Subcutaneous adipose tissue (tissue), 4 donors: ENCODE data around the gene PLA2G4D. TPM values are rescaled to one million over a fixed set of nuclear protein-coding genes. Genes with fewer than 3 reads are reported as not detected.

Experiments used
- CTCF ChIP-seq: fragments of 450-650 bp; IDR thresholded peaks from one replicate; pipeline ENCODE4 v1.5.1; 2016; ENCODE audit warnings: low read depth, mild to moderate bottlenecking, control low read depth, antibody characterized with exemption, moderate library complexity
- total RNA-seq, 4 donors: library from RNA; depleted of rRNA; stranded (reverse); fragments of >200 nt; gene quantifications; one replicate each; pipeline ENCODE4 v1.1.0, GENCODE V29; 2016

Gene PLA2G4D
- total RNA-seq, 4 donors from 2014 or later: 0.57 TPM; not detected in 3

GRCh38 chr15:42045211-42045615, 49.1 kb downstream of the PLA2G4D start:
- TF ChIP-seq CTCF: no peak

DNA sequence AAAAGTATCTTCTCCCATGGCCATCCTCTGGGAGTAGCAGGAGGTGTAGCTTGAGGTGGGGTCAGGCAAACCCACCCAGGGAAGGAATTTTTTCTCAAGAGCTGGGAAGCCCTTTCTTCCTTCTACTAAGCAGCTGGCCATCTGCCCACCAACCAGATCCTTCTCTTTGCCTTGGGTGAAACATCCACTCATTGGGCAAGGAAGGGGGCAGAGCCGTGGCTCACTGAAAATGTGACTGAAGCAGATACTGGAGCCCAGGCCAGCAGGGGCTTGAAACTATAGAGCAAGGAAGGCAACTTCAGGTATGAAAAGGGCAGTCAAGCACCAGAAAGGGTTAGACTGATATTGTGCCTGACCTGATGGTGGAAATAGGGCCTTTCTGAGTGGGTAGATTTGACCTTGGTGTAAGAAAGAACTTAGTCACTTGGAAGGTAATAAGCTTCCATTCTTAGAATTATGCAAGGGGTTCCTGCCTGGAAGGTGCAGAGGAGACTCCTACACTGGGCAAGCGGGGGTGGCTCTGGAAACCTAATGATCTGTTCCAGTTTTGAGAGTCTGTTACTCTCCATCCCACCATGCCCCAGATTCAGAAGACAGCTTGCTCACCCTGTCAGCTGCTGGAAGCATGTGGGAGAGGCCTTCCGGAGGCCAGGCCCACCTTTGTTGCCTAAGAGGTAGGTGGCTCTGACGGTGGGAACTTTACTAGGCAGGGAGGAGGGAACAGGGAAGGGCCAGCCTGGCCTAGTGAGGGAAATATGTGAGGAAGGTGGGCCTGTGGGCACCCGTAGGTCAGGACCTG, 51.6 kb downstream of the PLA2G4D start:
- TF ChIP-seq CTCF: no peak

GRCh38 chr15:42038401-42038800, 56.0 kb downstream of the PLA2G4D start:
- TF ChIP-seq CTCF: no peak

- TF ChIP-seq CTCF: no peak
Observed at GRCh38 chr15:42037656-42038055, 56.7 kb downstream of the PLA2G4D start.

DNA sequence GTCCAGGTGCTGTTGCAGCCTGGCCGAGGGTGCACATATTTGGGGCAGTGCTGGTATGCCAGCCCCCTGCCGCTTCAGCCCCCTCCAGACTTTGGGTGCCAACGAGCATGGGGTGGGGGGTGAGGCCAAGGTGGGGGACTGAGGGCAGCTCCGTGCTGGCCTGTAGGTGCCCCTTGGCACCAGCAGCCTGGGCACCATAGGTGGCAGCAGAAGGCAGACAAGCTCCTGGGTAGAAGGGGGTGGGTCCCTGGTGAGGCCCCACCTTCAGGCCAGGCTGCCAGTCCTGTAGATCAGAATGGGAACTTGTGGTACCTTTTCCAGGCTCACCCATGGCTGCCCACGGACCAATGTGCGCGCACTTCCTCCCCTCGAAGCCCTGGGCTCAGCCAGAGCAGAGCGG, 57.4 kb downstream of the PLA2G4D start:
- TF ChIP-seq CTCF: no peak

- TF ChIP-seq CTCF: no peak
Observed at GRCh38 chr15:42036112-42036905, 58.1 kb downstream of the PLA2G4D start.

DNA sequence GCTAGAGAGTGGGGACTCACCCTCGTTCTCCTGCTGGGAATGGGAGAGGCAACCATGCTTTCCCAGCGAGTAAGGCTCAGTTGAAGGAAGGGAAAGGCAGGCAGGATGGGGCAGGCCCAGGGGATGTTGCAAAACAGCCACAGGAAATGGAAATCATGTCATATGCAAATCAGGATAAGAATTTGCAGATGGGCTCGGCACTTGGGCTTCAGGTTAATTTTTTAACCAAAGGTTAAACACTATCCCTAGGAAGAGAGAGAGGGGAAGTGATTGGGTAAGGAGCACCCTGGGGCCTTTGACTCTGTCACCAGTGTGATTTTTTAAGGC, 59.0 kb downstream of the PLA2G4D start:
- no peak for TF ChIP-seq CTCF
